ENCODE data around the gene KLF1.
"Not testable (repeated sequence)": the region's sequence is repeated elsewhere in the genome, so short reads cannot be mapped to it uniquely, and the experiment has no call there.

The KLF1 gene

GRCh38 chr19:12890787-12891552 is 4.0 kb upstream of the KLF1 start, which contains the start of gene GCDH:
Gene GCDH, plus strand, starts transcription at chr19:12891160. Its CDS starts 145 bp downstream, at chr19:12891305.
- DNase-seq (ENCODE audit: low read depth) = peak; percentile 97

- not testable (repeated sequence) for DNase-seq (ENCODE audit: low read depth)
Observed at GRCh38 chr19:12890299-12890786, 3.3 kb upstream of the KLF1 start.

GRCh38 chr19:12888006-12888603 is 1.1 kb upstream of the KLF1 start:
- DNase-seq (ENCODE audit: low read depth) = no peak

GRCh38 chr19:12886651-12886968 is 391 bp downstream of the KLF1 start:
- DNase-seq (ENCODE audit: low read depth) = no peak

GRCh38 chr19:12885749-12886650 is 1.0 kb downstream of the KLF1 start:
- DNase-seq (ENCODE audit: low read depth) = no peak

GRCh38 chr19:12884926-12885748 is 1.9 kb downstream of the KLF1 start:
- no peak for DNase-seq (ENCODE audit: low read depth)

GRCh38 chr19:12884627-12884925 is 2.4 kb downstream of the KLF1 start:
- DNase-seq (ENCODE audit: low read depth) = no peak

- no peak for DNase-seq (ENCODE audit: low read depth)
Observed at GRCh38 chr19:12884202-12884601, 2.8 kb downstream of the KLF1 start.

GRCh38 chr19:12882589-12882988 is 4.4 kb downstream of the KLF1 start:
- no peak for DNase-seq (ENCODE audit: low read depth)

GRCh38 chr19:12881172-12881808 is 5.7 kb downstream of the KLF1 start, which contains the start of gene DNASE2:
Gene DNASE2, minus strand, starts transcription at chr19:12881449. Its CDS starts 74 bp downstream, at chr19:12881375.
- DNase-seq (ENCODE audit: low read depth) = peak; percentile 87

- no peak for DNase-seq (ENCODE audit: low read depth)
Observed at GRCh38 chr19:12880551-12881171, 6.3 kb downstream of the KLF1 start.

GRCh38 chr19:12875086-12875485 is 11.9 kb downstream of the KLF1 start:
- no peak for DNase-seq (ENCODE audit: low read depth)

- no peak for DNase-seq (ENCODE audit: low read depth)
Observed at GRCh38 chr19:12873891-12874745, 12.9 kb downstream of the KLF1 start.

- peak; percentile 22 for DNase-seq (ENCODE audit: low read depth)
Observed at GRCh38 chr19:12872941-12873890, 13.8 kb downstream of the KLF1 start.

GRCh38 chr19:12872255-12872654 is 14.7 kb downstream of the KLF1 start:
- no peak for DNase-seq (ENCODE audit: low read depth)

GRCh38 chr19:12871681-12872080 is 15.3 kb downstream of the KLF1 start:
- DNase-seq (ENCODE audit: low read depth) = no peak

GRCh38 chr19:12868540-12869112 is 18.4 kb downstream of the KLF1 start:
- DNase-seq (ENCODE audit: low read depth) = no peak

All from fibroblast of the conjunctiva (primary cell).